Thyroid gland (tissue), 4 donors: ENCODE results near the gene NHLRC4.

Experiments used
- CTCF ChIP-seq, 6 experiments: fragments of 200-600 bp in 3 of 6; fragments of 450-650 bp in 3 of 6; sonication (generic) in 3 of 6; IDR thresholded peaks; one replicate each; pipeline ENCODE4 v1.5.1; 2016 to 2019; ENCODE audit warnings: antibody characterized with exemption in 6 of 6, mild to moderate bottlenecking in 2 of 6, inconsistent platforms in 1 of 6, moderate library complexity in 1 of 6
- POLR2A ChIP-seq, 2 donors: fragments of 450-650 bp; IDR thresholded peaks; one replicate each; pipeline ENCODE4 v1.6.1; 2017; ENCODE audit warnings: antibody characterized with exemption in 2 of 2, mild to moderate bottlenecking in 2 of 2, moderate library complexity in 1 of 2

DNA sequence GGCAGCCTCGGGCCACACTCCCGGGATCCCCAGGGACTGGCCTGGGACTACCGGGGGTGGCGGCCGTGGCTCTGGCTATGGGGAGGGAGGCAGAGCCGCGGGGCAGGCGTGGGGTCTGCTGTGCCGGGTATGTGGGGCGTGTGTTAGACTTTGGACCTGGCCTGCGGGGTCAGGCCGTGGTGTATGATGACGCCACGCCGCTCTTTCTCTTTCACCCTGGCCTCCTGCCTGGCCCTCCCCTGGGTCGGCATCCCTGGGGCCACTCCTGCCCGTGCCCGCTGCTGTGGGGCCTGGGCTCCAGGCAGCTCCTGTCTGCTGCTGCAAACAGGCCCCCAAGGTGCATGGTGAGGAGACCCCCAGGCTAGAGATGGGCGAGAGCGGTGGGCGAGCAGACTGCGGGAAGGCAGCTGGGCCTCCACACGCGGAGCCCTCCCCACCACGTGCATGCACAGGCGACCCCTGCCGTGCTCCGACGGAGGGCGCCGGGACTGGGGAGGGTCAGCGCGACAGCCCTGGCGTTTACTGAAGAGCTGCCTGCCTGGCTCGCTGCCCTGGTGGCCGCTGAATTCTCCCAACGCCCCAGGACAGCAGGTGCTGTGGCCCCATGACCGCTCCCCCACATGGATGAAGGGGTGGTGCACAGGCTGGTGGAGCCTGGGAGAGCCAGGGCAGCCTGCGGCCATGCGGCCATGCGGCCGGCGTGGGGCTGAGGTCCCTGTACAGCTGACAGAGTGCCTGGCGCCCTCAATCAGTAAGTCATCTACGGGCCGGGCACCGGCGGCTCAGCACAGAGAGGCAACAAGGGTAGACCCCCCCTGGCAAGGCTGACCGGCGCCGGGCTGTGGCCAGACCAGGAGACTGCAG, 23.3 kb upstream of the NHLRC4 start:
- TF ChIP-seq CTCF (IDR thresholded peaks at IDR 0.05), result no peak
- TF ChIP-seq POLR2A (IDR thresholded peaks at IDR 0.05), result no peak
